ENCODE results near the gene BBS1.

BBS1 gene

DNA sequence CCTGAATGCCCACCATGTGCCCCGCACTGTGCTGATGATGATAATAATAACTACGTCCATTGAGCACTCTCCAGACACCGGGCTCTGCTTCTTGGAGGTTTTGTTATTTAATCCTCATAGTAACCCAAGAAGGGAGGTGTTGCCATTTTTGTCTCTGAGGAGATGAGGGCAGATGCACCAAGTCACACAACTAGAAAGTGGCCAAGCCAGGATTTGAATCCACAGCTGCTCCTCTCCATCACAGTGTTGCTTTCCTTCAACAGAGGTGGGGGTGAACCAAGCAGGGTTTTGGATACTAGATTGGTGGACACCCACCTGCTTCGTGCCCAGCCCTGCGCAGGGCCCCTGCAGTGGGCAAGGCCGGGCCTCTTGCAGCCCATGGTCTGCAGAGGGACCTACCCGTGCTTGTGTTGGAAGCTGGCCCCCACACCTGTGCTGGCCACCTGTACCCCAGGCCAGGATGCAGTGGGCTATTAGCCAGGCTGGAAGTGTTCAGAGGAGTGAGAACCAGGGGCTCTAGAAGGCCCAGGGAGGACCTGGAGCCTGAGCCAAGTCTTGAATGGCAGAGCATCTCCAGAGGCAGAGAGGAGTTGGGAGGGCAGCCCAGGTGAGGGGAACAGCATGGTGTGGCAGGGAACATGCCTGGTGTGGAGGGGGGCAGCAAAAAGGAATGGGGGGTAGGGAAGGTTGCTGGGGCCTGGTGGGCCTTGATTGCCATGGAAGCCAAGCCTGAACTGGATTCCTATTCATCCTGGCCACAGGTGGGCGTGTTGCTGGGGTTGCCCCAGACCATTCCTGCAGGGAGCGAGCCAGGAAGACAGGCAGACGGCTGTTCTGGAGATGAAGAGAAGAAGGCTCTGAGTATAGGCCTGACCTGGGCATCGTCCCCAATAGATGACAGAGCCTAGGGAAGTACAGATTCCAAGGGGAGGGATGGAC is 32.9 kb upstream of the BBS1 start:
- ATAC-seq: no peak
- no peak for DNase-seq

DNA sequence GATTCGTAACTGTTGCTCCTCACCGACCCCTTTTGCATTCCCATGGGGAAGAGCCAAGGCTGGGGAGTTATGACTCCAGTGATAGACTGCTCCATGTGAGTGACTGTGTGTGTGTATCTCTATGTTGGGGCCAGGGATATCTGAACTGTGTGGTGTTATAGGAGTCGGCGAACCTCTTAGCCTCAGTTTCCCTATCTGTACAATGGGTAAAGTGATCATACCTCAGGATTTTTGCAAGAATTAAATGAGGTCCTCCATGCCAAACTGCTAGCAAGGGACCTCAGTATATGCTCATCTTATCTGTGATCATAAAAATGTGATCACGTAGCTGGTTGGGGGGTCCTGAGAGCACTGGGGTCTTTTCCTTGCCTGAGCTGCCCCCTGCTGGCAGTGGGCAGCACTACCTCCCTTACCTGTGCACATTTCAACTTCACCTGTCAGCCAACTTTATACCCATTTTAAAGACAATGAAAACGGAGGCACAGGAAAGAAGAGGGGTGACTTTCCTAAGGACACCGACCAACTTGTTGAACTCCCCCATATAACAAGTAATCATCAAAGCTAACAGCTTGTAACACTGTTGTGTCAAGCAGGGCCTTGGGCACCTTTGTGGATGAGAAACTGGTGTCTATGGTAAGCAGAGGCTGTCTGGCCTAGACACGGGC is 31.6 kb upstream of the BBS1 start:
- peak; percentile 60 for DNase-seq
- no peak for ATAC-seq

DNA sequence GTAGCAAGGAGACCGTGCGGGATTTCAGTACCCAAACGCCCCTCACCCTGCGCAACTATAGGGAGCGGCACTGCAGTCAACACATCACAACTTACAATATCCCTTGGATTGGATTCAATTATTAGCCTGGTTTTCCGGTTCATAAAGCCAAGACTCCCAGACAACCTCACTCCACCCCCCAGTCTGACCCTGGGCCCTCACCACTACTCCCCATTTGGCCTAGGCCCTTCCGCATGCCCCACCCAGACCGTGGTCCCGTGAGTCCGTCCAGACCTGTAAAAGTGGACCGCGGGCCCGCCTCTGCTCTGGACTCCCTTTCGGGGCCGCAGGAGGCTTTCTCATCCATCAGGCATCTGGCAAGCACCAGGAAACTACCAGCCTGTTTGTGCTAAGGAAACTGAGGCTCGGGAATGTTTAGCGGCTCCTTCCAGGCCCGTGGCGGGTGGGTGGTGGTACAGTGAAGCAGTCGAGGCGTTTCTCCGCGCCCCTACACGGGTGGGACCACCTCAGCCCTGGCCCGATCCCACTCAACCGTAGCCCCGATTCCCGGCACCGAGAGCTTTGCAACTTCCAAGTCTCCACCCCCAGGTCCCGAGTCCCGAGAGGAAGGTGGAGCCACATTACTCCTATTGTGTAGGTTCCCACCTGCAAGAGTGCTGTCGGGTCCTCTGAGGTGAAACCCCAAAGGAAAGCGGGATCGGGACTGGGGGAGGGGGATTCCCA is 30.9 kb upstream of the BBS1 start:
- no peak for DNase-seq
- ATAC-seq: no peak

DNA sequence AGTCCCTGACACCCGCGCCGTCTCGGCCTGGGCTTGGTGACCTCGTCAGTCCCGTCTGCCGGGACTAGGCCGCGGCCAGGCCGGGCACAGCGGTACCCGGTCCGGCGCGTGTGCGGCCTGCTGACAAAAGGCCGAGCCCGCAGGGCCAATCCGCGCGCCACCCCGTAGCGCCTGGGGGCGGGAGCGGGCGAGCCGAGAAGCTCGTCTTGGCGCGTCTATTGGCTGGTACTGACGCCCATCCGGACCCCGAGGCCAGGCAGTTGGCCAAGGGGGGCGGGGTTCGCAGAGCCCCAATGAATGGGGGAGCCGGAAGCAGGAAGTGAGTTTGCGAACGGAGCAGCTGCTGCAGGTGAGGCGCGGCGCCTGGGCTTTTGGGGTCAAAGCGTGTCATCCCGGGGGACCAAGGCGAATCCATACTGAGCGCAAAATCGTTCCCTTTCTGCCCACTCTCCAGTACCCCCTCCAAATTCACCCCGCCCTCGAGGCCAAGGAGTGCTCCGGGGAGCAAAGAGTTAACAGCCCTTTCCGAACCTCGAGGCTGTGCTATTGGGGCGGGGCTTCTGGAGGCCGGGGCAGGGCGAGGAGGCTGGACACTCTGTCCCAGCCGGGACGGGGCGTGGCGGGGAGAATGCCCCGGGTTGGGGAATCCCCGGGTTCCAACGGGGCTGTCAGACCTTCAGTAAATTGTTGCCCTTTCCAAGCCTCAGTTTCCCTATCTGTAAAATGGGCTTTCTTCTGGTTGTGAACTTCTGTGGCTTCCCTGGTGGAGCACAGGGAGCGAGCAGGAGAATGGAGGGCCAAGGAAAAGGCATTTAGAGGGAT is 30.1 kb upstream of the BBS1 start, which contains the start of gene DPP3:
Gene DPP3 (plus strand): TSS at position 318 of the 822 bp plus-strand sequence. CDS start 1,767 bp downstream, outside the sequence.
- DNase-seq: peak; percentile 98
- peak; percentile 99 for ATAC-seq

DNA sequence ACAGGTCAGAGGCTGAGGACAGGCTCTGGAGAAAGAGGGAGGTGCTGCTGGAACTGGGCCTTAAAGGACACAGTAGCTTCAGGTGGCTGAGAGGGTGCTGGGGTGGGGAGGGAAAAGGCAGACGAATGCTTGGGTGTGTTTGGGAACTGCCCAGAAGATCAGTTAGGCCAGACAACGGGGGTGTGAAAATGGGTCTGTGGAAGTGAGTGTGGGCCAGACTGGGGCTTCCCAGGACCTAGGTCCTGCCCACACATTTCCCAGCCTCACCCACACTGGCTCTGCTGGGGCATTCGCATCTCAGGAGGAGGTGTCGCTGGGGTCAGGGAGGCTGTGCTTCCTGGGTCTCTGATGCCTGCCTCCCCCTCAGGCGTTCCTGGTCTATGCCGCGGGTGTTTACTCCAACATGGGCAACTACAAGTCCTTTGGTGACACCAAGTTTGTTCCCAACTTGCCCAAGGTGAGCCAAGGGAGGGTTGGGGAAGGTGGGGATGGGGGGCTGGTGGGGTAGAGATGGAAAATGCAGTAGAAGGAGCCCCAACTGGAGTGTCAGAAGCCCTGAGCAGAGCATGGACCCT is 25.5 kb upstream of the BBS1 start:
- DNase-seq (no peak), ATAC-seq (no peak)

DNA sequence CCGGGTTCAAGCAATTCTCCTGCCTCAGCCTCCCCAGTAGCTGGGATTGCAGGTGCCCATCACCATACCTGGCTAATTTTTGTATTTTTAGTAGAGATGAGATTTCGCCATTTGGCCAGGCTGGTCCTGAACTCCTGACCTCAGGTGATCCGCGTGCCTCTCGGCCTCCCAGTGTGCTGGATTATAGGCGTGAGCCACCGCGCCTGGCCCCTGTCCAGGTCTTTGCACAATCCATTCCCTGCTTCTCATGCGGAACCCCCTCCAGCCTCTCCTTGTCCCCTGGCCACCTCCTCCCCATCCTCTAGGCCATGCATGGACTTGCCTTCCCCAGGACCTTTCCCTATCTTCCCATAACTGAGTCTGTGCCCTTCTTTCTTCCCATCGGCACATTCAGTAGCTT is 21.5 kb upstream of the BBS1 start:
- ATAC-seq (no peak), DNase-seq (no peak)

DNA sequence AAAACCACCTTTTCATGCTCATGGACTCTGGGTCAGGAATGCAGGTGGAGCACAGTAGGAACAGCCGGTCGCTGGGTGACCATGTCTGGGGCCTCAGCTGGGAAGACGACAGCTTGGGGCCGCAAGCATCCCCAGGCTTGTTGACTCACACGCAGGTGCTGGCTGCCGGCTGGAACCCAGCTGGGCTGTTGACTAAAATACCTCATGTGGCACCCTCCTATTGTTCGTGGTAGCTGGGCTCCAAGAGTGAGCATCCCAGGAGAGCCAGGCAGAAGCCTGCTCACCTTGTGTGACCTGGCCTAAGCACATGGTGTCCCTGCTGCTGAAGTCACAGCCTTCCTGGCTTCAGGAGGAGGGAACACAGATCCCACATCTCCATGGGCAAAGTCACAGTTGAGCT is 20.8 kb upstream of the BBS1 start:
- ATAC-seq: no peak

DNA sequence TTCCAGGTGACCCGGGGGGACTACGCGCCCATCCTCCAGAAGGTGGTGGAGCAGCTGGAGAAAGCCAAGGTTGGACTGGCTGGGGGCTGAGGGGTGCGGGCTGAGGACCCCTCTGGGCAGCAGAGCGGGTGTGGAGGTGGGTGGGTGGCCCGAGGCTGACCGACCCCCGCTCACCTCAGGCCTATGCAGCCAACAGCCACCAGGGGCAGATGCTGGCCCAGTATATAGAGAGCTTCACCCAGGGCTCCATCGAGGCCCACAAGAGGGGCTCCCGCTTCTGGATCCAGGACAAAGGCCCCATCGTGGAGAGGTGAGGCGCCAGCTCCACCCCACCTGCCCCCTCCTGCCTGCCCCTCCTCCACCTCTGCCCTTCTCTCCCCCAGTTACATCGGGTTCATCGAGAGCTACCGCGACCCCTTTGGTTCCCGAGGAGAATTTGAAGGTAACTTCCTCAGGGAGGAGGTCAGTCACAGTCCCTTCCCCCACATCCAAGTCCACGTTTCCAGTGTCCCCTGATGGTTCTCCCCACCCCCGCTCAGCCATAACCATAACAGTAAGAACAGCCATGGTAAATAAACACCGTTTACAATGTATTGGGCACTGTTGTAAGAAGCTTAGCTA is 19.0 kb upstream of the BBS1 start:
- no peak for ATAC-seq
- DNase-seq: no peak

More for the DNA sequence above, 20.8 kb upstream of the BBS1 start:
- DNase-seq: no peak

DNA sequence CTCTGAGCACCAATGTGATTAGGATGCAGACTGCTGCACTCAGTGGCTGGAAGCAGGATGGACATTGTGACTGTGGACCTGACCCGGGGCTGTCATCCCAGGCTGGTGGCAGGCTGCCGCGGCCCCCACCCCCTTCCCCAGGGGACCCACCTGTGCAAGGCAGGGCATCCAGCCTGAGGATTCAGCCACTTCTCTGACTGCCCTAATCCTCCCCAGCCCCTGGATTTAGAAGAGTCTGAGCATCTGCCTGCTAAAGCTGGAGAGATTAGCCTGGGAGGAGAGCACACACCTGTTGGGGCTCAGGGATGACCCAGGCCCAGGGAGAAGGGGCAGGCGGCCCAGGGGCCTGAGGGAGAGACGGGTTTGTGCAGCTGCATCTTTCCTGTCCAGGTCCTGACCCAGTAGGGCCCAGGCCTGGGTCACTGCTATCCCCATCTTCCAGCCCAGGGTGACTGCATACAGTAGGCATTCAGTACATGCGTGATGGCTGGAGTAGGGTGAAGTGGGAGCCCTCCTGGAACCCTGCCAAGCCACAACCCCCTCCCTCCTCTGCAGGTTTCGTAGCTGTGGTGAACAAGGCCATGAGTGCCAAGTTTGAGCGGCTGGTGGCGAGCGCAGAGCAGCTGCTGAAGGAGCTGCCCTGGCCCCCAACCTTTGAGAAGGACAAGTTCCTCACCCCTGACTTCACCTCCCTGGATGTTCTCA is 18.1 kb upstream of the BBS1 start:
- DNase-seq (no peak), ATAC-seq (no peak)

DNA sequence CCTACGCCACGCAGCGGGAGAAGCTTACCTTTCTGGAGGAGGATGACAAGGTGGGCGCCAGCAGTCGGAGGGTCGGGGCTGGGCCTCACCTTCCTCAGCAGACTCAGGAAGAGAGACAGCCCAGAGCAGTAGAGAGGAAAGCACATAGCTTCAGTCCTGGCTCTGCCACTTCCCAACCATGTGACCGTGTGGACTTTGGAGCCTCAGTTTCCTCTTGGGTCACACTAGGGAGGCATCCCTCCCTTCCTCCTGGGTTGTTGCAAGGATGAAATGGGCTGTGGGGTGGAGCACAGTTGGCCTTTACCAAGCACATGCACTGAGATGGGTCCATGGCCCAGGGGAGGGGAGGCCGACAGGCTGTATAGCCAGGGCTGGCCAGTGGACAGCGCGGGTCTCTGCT is 17.3 kb upstream of the BBS1 start:
- DNase-seq: no peak
- no peak for ATAC-seq

DNA sequence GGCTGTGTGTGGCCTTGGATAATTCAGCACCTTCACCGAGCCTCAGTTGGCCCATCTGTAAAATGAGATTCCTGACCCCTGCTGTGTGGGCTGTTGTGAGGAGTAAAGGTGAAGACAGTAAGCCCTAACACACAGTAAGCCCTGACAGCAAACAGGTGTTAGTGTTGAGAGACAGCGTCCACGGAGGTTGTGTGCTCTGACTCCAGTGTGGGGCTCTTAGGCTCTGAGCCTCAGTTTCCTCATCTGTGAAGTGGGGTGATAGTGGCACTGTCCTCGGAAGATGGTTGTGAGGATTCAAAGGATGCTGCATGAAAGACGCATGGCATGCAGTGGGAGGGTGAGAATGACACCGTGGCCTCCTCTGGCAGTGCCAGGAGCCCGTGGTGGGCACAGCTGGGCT is 16.0 kb upstream of the BBS1 start:
- DNase-seq: no peak
- no peak for ATAC-seq

DNA sequence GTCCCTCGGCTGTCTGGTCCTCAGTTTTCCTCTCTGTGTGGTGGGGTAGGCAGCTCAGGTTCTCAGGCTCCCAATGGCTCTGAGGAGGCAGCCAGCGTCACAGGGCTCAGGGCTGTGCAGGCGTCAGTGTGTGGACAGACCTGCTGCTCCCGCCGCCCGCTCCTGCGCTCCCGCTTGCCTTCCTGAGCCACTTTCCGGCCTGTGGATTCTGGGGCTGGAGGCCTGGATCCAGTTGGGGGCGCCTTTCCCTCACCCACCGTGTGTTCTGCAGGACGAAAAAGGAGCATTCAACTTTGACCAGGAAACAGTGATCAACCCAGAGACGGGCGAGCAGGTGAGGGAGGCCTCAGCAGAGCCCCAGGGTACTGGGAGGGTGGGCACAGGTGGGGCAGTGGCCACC is 15.5 kb upstream of the BBS1 start:
- ATAC-seq: no peak
- DNase-seq: no peak

DNA sequence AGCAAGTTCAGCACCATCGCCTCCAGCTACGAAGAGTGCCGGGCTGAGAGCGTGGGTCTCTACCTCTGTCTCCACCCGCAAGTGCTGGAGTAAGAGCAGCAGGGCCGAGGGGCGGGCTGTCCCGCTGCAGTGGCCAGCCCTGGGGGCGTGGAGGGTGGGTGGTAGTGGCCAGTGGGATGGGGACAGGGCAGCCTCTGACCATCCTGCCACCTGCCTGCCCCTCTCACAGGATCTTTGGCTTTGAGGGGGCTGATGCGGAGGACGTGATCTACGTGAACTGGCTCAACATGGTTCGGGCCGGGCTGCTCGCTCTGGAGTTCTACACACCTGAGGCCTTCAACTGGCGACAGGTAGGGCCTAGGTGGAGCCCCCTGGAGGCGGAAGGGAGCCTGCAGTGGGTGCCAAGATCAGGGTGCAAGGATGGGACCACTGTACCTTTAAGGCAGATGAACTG is 15.0 kb upstream of the BBS1 start:
- DNase-seq (peak; percentile 35), ATAC-seq (peak; percentile 24)

DNA sequence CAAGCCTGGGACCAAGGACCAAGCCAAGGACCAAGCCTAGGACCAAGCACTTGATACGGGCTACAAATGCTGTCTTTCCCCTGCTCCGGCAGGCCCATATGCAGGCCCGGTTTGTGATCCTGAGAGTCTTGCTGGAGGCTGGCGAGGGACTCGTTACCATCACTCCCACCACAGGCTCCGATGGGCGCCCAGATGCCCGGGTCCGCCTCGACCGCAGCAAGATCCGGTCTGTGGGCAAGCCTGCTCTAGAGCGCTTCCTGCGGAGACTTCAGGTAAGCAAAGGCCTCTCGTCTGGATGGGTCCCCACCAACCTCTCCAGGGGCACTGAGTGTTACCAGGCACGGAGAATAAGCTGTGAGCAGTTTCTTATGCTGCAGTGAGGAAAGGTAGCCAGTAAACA is 13.2 kb upstream of the BBS1 start:
- ATAC-seq: no peak

DNA sequence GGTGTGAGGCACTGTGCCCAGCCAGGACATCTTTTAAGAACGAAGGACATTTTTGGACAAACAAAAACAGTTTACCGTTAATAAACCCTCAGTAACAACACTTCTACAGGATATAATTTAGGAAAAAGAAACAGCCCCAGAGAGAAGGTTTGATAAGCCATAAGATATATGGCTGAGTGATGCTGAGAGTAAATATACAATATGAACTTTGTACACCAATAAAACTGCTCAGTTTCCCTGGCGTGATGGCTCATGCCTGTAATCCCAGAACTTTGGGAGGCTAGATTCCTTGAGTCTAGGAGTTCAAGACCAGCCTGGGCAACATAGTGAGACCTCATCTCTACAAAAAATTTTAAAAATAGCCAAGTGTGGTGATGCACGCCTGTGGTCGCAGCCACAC is 11.9 kb upstream of the BBS1 start:
- no peak for DNase-seq
- no peak for ATAC-seq

More for the DNA sequence above, 13.2 kb upstream of the BBS1 start:
- no peak for DNase-seq

DNA sequence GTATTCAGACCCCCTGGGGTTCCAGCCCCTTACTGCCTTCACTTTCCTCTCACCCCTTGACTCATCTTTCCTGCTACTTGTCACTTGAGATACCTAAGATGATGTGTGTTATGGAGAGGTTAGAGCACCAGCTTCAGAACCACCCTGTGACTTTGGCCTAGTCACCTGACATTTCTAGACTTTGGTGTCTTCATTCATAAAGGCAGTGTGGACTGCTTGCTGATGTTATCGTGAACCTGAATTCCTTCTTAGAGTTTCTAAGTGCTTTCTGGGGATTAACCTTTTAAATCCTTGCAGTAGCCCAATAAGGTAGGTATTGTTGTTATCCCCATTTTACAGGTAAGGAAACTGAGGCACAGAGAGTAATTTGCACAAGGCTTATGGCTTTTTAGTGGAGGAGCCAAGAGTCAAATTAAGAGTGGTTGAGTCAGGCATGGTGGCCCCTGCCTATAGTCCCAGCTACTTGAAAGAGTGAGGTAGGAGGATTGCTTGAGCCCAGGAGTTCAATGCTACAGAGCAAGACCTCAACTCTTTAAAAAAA is 5.1 kb upstream of the BBS1 start:
- no peak for ATAC-seq
- DNase-seq: no peak

DNA sequence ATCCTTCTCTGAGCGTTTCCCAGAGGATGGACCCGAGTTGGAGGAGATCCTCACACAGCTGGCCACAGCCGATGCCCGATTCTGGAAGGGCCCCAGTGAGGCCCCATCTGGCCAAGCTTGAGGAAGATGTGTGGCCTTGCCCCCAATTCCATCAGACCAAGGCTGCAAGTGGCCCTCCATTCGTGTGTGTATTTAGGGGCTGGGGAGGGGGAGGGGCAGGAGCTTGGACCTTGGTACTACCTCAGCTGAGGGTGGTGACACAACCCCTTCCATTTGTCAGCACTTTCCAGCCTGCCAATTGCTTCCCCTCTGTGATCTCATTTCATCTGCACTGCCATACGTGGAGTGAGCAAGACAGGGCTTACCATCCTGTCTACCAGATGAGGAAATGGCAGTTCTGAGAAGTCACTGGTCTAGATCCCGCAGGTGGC is 1.3 kb upstream of the BBS1 start:
- DNase-seq: no peak
- ATAC-seq: no peak

DNA sequence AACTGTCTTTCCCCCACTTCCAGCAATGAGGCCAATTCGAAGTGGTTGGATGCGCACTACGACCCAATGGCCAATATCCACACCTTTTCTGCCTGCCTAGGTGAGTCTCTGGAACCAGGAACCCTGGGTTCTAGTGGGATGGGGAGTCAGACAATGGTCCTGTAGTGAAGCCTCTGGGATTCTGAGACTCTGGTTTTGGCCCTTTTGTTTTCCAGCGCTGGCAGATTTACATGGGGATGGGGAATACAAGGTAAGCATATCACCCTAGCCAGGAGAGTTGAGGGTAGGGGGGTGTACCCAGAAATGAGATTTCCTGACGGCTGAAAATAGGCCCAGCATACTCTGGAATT is 530 bp downstream of the BBS1 start:
- DNase-seq (no peak), ATAC-seq (no peak)

DNA sequence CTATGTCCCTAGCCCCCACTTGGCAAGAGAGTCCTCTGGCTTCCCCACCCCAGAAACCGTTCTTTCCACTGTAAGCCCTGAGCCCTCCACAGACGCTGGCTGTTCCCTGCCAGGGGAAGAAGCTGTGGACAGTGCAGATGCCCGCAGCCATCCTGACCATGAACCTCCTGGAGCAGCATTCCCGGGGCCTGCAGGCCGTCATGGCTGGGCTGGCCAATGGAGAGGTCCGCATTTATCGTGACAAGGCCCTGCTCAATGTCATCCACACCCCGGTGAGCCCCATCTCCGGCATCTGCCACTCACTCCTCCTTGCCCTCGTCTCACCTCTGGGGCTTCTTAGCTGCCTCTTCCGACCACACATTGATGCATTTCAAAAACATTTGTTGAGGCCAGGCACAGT is 13.2 kb downstream of the BBS1 start:
- DNase-seq: no peak
- ATAC-seq: no peak

All from stimulated activated naive CD8-positive, alpha-beta T cell treated with anti-CD3 and anti-CD28 coated beads, Interleukin-15, Interleukin-2, amounts not matched to agents 100 U/mL and 50 U/mL, for 24 hours (primary cell).